Activated CD4-positive, CD25-positive, alpha-beta regulatory T cell treated with anti-CD3 and anti-CD28 coated beads, Interleukin-2, amount 50 U/mL, for 16 hours (primary cell): ENCODE measurements around the gene COL9A2.

ENCODE experiments used
- DNase-seq: peaks from one replicate; pipeline ENCODE4 v3.0.0-alpha.2; 2020; ENCODE audit warnings: low read depth, low spot score

COL9A2 gene

GRCh38 chr1:40318476-40318875, 1.4 kb upstream of the COL9A2 start:
- no peak for DNase-seq

GRCh38 chr1:40317394-40318074, 448 bp upstream of the COL9A2 start:
- DNase-seq, result no peak

GRCh38 chr1:40315795-40316594, 1.1 kb downstream of the COL9A2 start:
- DNase-seq, result no peak

GRCh38 chr1:40315239-40315794, 1.8 kb downstream of the COL9A2 start:
- DNase-seq, result peak; percentile 66

- DNase-seq, result no peak
Observed at GRCh38 chr1:40314721-40315238, 2.3 kb downstream of the COL9A2 start.

GRCh38 chr1:40313958-40314720, 2.9 kb downstream of the COL9A2 start:
- no peak for DNase-seq

- DNase-seq, result no peak
Observed at GRCh38 chr1:40313329-40313957, 3.6 kb downstream of the COL9A2 start.

GRCh38 chr1:40312238-40313205, 4.6 kb downstream of the COL9A2 start:
- no peak for DNase-seq

GRCh38 chr1:40311692-40312091, 5.4 kb downstream of the COL9A2 start:
- no peak for DNase-seq

- no peak for DNase-seq
Observed at GRCh38 chr1:40310983-40311642, 6.0 kb downstream of the COL9A2 start.

- no peak for DNase-seq
Observed at GRCh38 chr1:40310129-40310461, 7.0 kb downstream of the COL9A2 start.

- DNase-seq, result no peak
Observed at GRCh38 chr1:40309374-40310128, 7.5 kb downstream of the COL9A2 start.

GRCh38 chr1:40308036-40308727, 8.9 kb downstream of the COL9A2 start:
- no peak for DNase-seq

GRCh38 chr1:40307186-40307585, 9.9 kb downstream of the COL9A2 start:
- no peak for DNase-seq

GRCh38 chr1:40306296-40306695, 10.8 kb downstream of the COL9A2 start:
- DNase-seq, result no peak

- no peak for DNase-seq
Observed at GRCh38 chr1:40305871-40306270, 11.2 kb downstream of the COL9A2 start.

- no peak for DNase-seq
Observed at GRCh38 chr1:40305451-40305850, 11.6 kb downstream of the COL9A2 start.

GRCh38 chr1:40303790-40304189, 13.3 kb downstream of the COL9A2 start:
- DNase-seq, result no peak
